Adipocyte (in vitro differentiated cells): ENCODE data around the gene BRD1.

Source experiments
- DNase-seq: peaks from one replicate; pipeline ENCODE4 v3.0.0-alpha.2; 2015; ENCODE audit warnings: low read depth
- H3K27me3 ChIP-seq: replicated peaks from 2 replicates; pipeline ENCODE4 v1.7.0; 2013; ENCODE audit warnings: mild to moderate bottlenecking, low read length, moderate library complexity; ENCODE audit not compliant: control insufficient read depth, insufficient read depth
- H3K36me3 ChIP-seq: 2 replicates; pipeline ENCODE4 v1.7.0; 2013; ENCODE audit warnings: low read length, mild to moderate bottlenecking, moderate library complexity; ENCODE audit not compliant: control insufficient read depth, insufficient read depth, severe bottlenecking
- H3K4me1 ChIP-seq: 2 replicates; pipeline ENCODE4 v1.7.0; 2013; ENCODE audit warnings: mild to moderate bottlenecking, low read length, moderate library complexity; ENCODE audit not compliant: control insufficient read depth, insufficient read depth
- H3K4me3 ChIP-seq: 2 replicates; pipeline ENCODE4 v1.7.0; 2013; ENCODE audit warnings: mild to moderate bottlenecking, low read length, moderate library complexity
- H3K9ac ChIP-seq: 2 replicates; pipeline ENCODE4 v1.7.0; 2013; ENCODE audit warnings: mild to moderate bottlenecking, low read length, moderate library complexity
- H3K9me3 ChIP-seq: 2 replicates; pipeline ENCODE4 v1.7.0; 2013; ENCODE audit warnings: mild to moderate bottlenecking, low read length, moderate library complexity; ENCODE audit not compliant: control insufficient read depth

BRD1 gene

GRCh38 chr22:49833340-49834007 is 5.8 kb upstream of the BRD1 start:
- H3K27me3 ChIP-seq: no peaks in the 10 kb centered on the region
- no peaks in the 10 kb centered on the region for H3K36me3 ChIP-seq
- DNase-seq: no peak
- no peak overlapping the region for H3K4me3 ChIP-seq
- no peaks in the 10 kb centered on the region for H3K4me1 ChIP-seq
- H3K9me3 ChIP-seq: peaks cover 4% of the 10 kb centered on the region
- no peak overlapping the region for H3K9ac ChIP-seq

DNA sequence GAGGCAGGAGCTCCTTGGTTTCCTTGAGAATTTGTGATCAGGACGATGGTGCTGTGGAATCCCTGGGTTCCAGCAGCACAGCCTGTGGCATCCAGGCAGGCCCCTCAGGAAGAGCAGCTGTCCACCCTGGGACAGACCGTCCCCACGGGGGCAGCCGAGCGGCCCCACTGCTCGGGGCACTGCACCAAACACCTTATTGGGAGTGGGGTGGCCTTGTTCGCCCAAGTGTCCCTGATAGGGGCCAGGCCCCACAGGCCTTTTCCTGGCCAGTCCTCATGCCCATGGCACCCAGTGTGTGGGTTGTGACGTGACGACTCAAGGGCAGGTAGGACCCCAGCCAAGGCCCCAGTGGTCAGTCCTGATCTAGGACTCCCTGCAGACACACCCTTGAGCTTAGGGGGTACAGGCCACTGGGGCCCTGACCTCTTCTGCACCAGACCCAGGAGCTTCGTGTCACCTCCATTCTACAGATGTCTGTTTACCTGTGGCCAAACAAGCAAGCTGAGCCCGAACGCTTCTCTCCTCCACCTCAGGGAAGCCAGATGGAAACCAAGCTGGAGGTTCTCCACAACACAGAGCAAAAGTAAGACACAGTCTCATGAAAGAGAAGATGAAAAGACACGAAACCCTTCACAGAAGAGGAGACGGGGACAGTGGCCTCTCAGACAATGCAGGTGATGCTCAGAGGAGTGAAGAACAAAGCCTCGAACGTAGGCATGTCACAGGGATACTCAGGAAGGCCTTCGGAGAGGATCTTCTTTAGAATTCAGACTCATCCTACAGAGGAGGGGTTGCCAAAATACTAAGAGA is 1.6 kb upstream of the BRD1 start:
- no peak overlapping the region for H3K4me3 ChIP-seq
- DNase-seq: no peak
- H3K27me3 ChIP-seq: no peaks in the 10 kb centered on the region
- no peak overlapping the region for H3K9ac ChIP-seq
- H3K4me1 ChIP-seq: peaks cover 19% of the 10 kb centered on the region
- peaks cover 4% of the 10 kb centered on the region for H3K9me3 ChIP-seq
- H3K36me3 ChIP-seq: peaks cover 2% of the 10 kb centered on the region

GRCh38 chr22:49828599-49828965 is 909 bp upstream of the BRD1 start:
- no peak overlapping the region for H3K4me3 ChIP-seq
- DNase-seq: no peak
- peaks cover 21% of the 10 kb centered on the region for H3K4me1 ChIP-seq
- H3K27me3 ChIP-seq: no peaks in the 10 kb centered on the region
- H3K9ac ChIP-seq: no peak overlapping the region
- peaks cover 4% of the 10 kb centered on the region for H3K9me3 ChIP-seq
- H3K36me3 ChIP-seq: peaks cover 9% of the 10 kb centered on the region

GRCh38 chr22:49827271-49827852 is 311 bp downstream of the BRD1 start:
- Histone ChIP-seq H3K4me3 (peak overlapping the region; percentile 87), H3K27me3 (no peaks in the 10 kb centered on the region), H3K4me1 (peaks cover 21% of the 10 kb centered on the region), H3K9me3 (peaks cover 4% of the 10 kb centered on the region), H3K9ac (peak overlapping the region; percentile 93), H3K36me3 (peaks cover 21% of the 10 kb centered on the region)
- peak; percentile 70 for DNase-seq

GRCh38 chr22:49826603-49827270 is 936 bp downstream of the BRD1 start:
- H3K27me3 ChIP-seq: no peaks in the 10 kb centered on the region
- peaks cover 4% of the 10 kb centered on the region for H3K9me3 ChIP-seq
- peak; percentile 72 for DNase-seq
- H3K4me1 ChIP-seq: peaks cover 21% of the 10 kb centered on the region
- H3K4me3 ChIP-seq: peak overlapping the region; percentile 87
- peaks cover 24% of the 10 kb centered on the region for H3K36me3 ChIP-seq
- peak overlapping the region; percentile 93 for H3K9ac ChIP-seq

GRCh38 chr22:49825944-49826602 is 1.6 kb downstream of the BRD1 start:
- peaks cover 29% of the 10 kb centered on the region for H3K36me3 ChIP-seq
- peak overlapping the region; percentile 87 for H3K4me3 ChIP-seq
- peaks cover 28% of the 10 kb centered on the region for H3K4me1 ChIP-seq
- H3K27me3 ChIP-seq: no peaks in the 10 kb centered on the region
- DNase-seq: peak; percentile 53
- H3K9ac ChIP-seq: peak overlapping the region; percentile 93
- peaks cover 2% of the 10 kb centered on the region for H3K9me3 ChIP-seq

- H3K9ac ChIP-seq: peak overlapping the region; percentile 93
- peak; percentile 41 for DNase-seq
- peaks cover 35% of the 10 kb centered on the region for H3K36me3 ChIP-seq
These were observed 2.2 kb downstream of the BRD1 start for GRCh38 chr22:49825436-49825835.

GRCh38 chr22:49824936-49825335 is 2.7 kb downstream of the BRD1 start:
- H3K4me1 ChIP-seq: peaks cover 33% of the 10 kb centered on the region
- H3K9me3 ChIP-seq: no peaks in the 10 kb centered on the region
- H3K36me3 ChIP-seq: peaks cover 40% of the 10 kb centered on the region
- no peak for DNase-seq
- peak overlapping the region; percentile 87 for H3K4me3 ChIP-seq
- H3K27me3 ChIP-seq: no peaks in the 10 kb centered on the region
- H3K9ac ChIP-seq: peak overlapping the region; percentile 93

More at GRCh38 chr22:49825436-49825835, 2.2 kb downstream of the BRD1 start:
- no peaks in the 10 kb centered on the region for H3K27me3 ChIP-seq
- H3K4me1 ChIP-seq: peaks cover 33% of the 10 kb centered on the region
- no peaks in the 10 kb centered on the region for H3K9me3 ChIP-seq
- peak overlapping the region; percentile 87 for H3K4me3 ChIP-seq

DNA sequence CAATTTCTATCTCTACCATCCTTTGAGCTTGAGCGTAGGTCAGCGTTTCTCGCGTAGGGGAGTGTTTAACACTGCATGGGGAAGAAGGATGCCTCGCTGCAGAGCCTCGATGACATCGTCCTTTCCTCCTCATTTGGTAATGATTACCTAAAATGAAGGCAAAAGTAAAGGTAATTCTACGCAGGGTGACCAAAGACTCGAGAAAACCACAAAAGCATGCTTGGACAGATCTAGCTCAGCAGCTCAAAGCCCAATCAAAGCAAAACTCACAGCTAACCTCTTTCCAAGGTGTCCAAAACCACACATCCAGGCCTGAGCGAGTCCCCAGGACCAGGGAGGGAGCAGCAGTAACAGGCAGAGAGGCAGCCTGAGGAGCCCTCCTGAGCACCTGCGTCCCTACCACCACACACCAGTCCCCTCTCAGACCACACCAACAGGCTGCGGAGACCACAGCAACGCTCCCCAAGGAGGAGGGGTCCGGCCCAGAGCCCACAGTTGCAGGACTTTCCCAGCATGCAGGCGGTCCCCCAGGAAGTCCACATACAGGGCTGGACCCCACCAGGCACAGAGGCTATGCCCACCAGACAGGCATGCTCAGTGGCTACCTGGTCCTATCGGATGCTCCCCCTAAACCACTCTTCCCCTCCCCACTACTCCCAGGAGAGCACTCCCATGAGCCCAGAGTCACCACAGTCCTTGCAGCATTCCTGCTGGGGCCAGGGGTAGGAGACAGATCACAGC is 3.3 kb downstream of the BRD1 start:
- no peaks in the 10 kb centered on the region for H3K9me3 ChIP-seq
- peak overlapping the region; percentile 37 for H3K9ac ChIP-seq
- peaks cover 41% of the 10 kb centered on the region for H3K36me3 ChIP-seq
- peak overlapping the region; percentile 87 for H3K4me3 ChIP-seq
- H3K4me1 ChIP-seq: peaks cover 33% of the 10 kb centered on the region
- no peak for DNase-seq
- no peaks in the 10 kb centered on the region for H3K27me3 ChIP-seq

DNA sequence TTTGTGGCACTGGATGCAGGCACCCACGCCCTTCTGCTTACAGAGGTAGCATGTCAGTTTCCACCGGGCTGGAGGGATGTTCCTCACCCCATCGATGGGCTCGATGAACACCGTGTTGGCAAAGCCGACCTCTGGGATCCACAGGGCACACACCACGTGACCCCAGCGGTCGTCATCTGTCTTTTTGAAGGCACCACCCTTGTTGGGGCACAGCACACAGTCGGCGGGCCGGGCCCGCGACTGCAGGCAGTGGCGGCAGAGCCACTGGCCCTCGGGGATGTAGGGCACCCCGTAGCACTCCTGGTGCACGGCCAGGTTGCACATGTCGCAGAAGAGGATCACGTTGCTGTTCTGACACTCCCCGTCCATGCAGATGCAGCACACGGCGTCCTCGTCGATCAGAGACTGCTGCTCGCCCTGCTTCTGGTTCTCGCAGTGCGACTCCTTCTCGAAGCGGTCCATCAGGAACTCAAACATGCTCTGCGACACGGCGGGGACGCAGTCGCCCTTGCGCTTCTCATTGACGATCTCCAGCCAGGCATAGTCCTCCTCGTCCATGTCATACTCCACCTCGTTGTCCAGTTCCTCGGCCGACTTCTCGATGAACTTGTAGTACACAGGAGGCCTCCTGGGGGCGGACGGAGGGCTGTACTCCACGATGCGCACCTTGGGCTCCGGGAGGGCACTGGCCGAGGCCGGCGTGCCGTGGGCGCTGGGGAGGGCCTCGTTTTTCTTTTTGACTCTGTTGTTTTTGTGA is 4.2 kb downstream of the BRD1 start:
- peaks cover 46% of the 10 kb centered on the region for H3K36me3 ChIP-seq
- peaks cover 33% of the 10 kb centered on the region for H3K4me1 ChIP-seq
- no peak overlapping the region for H3K9ac ChIP-seq
- no peak overlapping the region for H3K4me3 ChIP-seq
- H3K27me3 ChIP-seq: no peaks in the 10 kb centered on the region
- no peak for DNase-seq
- no peaks in the 10 kb centered on the region for H3K9me3 ChIP-seq
